HL-60 (cell line): Measurements from ENCODE around the gene ARHGAP33.

Experiments
- DNase-seq, 2 experiments: peaks; one replicate each; pipeline ENCODE4 v3.0.0-alpha.2; 2010 to 2020; ENCODE audit warnings: low read depth in 1 of 2, low spot score in 1 of 2
- H3K27ac ChIP-seq: fragments of 250-450 bp; sonication (Bioruptor Pico); replicated peaks from 2 replicates; pipeline ENCODE4 v1.5.1; 2020; ENCODE audit warnings: mild to moderate bottlenecking, moderate library complexity
- H3K27me3 ChIP-seq: fragments of 250-450 bp; sonication (Bioruptor Pico); 2 replicates; pipeline ENCODE4 v1.5.1; 2021; ENCODE audit warnings: mild to moderate bottlenecking, moderate library complexity; ENCODE audit not compliant: insufficient read depth, poor library complexity, severe bottlenecking
- H3K4me3 ChIP-seq: replicated peaks from 2 replicates; pipeline ENCODE4 v1.5.1; 2011; ENCODE audit warnings: mild to moderate bottlenecking, control low read depth, low read length; ENCODE audit not compliant: insufficient read depth
- CTCF ChIP-seq: IDR thresholded peaks from one replicate; pipeline ENCODE4 v1.5.1; 2011; ENCODE audit warnings: low read length, control low read depth, inconsistent platforms; ENCODE audit not compliant: insufficient read depth
- GABPA ChIP-seq: IDR thresholded peaks from 2 replicates; pipeline ENCODE4 v1.6.1; 2012; ENCODE audit warnings: low read depth
- POLR2AphosphoS5 ChIP-seq: IDR thresholded peaks from 2 replicates; pipeline ENCODE4 v1.6.1; 2012; ENCODE audit warnings: low read depth
- REST ChIP-seq: IDR thresholded peaks from 2 replicates; pipeline ENCODE4 v1.6.1; 2012; ENCODE audit warnings: low read depth; ENCODE audit not compliant: insufficient replicate concordance
- SPI1 ChIP-seq: IDR thresholded peaks from 2 replicates; pipeline ENCODE4 v1.6.1; 2012; ENCODE audit warnings: low read depth, mild to moderate bottlenecking, borderline replicate concordance

ARHGAP33 gene

GRCh38 chr19:35764432-35765315 lies 10.7 kb upstream of the ARHGAP33 start:
- Histone ChIP-seq H3K4me3 (no peak overlapping the region), H3K27me3 (no peaks in the 10 kb centered on the region), H3K27ac (no peak overlapping the region)
- TF ChIP-seq CTCF = no peak
- no peak for TF ChIP-seq POLR2AphosphoS5
- TF ChIP-seq REST = no peak
- TF ChIP-seq GABPA = no peak
- TF ChIP-seq SPI1 = peak; percentile 82; the same call in 1 of the 2 replicates
- DNase-seq = peak in 1 of 2 experiments; percentile 27

GRCh38 chr19:35766571-35767104 lies 8.7 kb upstream of the ARHGAP33 start:
- H3K27ac ChIP-seq = no peak overlapping the region
- TF ChIP-seq GABPA (no peak), POLR2AphosphoS5 (no peak), CTCF (no peak), REST (no peak), SPI1 (no peak)

GRCh38 chr19:35767288-35768081 lies 7.9 kb upstream of the ARHGAP33 start:
- Histone ChIP-seq H3K4me3 (no peak overlapping the region), H3K27me3 (no peaks in the 10 kb centered on the region), H3K27ac (no peak overlapping the region)
- DNase-seq = no peak
- TF ChIP-seq CTCF (no peak), REST (no peak), SPI1 (no peak), POLR2AphosphoS5 (no peak), GABPA (no peak)

More at GRCh38 chr19:35766571-35767104, 8.7 kb upstream of the ARHGAP33 start:
- no peak for DNase-seq
- H3K27me3 ChIP-seq = no peaks in the 10 kb centered on the region
- H3K4me3 ChIP-seq = no peak overlapping the region
